ENCODE measurements around the gene SAMD4A. TPM values are rescaled to one million over a fixed set of nuclear protein-coding genes. Genes with fewer than 3 reads are reported as not detected.

Gene SAMD4A
- total and polyA plus RNA-seq, 12 donors, result 14.0 to 284 (median 191) TPM

DNA sequence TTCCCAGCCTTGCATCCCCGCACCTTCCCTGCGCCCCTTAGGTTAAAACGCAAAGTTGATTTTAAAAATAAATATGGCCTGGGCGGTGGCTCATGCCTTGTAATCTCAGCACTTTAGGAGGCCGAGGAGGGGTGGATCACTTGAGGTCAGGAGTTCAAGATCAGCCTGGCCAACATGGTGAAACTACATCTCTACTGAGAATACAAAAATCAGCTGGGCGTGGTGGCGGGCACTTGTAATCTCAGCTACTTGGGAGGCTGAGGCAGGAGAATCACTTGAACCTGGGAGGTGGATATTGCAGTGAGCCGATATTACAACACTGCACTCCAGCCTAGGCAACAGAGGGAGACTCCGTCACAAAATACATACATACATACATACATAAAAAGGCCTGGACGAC lies 239.7 kb downstream of the SAMD4A start:
- intact Hi-C loops (cut with DNase I), result loop anchor here in 4 of 10 donors (2.0 to 10.0 kb wide), 6 partner anchors 86 to 244 kb away; partner anchors contain the start of gene SAMD4A (in 2 of the 4)
- TF ChIP-seq, protein P1, sequence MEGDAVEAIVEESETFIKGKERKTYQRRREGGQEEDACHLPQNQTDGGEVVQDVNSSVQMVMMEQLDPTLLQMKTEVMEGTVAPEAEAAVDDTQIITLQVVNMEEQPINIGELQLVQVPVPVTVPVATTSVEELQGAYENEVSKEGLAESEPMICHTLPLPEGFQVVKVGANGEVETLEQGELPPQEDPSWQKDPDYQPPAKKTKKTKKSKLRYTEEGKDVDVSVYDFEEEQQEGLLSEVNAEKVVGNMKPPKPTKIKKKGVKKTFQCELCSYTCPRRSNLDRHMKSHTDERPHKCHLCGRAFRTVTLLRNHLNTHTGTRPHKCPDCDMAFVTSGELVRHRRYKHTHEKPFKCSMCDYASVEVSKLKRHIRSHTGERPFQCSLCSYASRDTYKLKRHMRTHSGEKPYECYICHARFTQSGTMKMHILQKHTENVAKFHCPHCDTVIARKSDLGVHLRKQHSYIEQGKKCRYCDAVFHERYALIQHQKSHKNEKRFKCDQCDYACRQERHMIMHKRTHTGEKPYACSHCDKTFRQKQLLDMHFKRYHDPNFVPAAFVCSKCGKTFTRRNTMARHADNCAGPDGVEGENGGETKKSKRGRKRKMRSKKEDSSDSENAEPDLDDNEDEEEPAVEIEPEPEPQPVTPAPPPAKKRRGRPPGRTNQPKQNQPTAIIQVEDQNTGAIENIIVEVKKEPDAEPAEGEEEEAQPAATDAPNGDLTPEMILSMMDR (IDR thresholded peaks at IDR 0.05), result no peak

GRCh38 chr14:54807428-54807827 lies 240.5 kb downstream of the SAMD4A start:
- Histone ChIP-seq H3K4me3 (no peak overlapping the region), H3K36me3 (no peaks in the 10 kb centered on the region), H3K27me3 (no peaks in the 10 kb centered on the region), H3K9me3 (no peaks in the 10 kb centered on the region), H3K27ac (no peak overlapping the region), H3K4me1 (peaks cover 0 to 11% (median 9%) of the 10 kb centered on the region in 9 donors)
- WGBS, 2 donors, result 76 to 79% methylated on average over 6 of the region's 6 CpGs
- intact Hi-C loops (cut with DNase I), result loop anchor here in 4 of 10 donors (2.0 to 10.0 kb wide), 6 partner anchors 85 to 245 kb away; partner anchors contain the start of gene SAMD4A (in 2 of the 4)
- DNase-seq (no peak), ATAC-seq (no peak)
- TF ChIP-seq, protein P1 (IDR thresholded peaks at IDR 0.05), result no peak

More for the DNA sequence above, 239.7 kb downstream of the SAMD4A start:
- Histone ChIP-seq H3K9me3 (no peaks in the 10 kb centered on the region), H3K4me1 (peaks cover 0 to 11% (median 9%) of the 10 kb centered on the region in 9 donors), H3K27ac (no peak overlapping the region), H3K4me3 (no peak overlapping the region), H3K27me3 (no peaks in the 10 kb centered on the region), H3K36me3 (no peaks in the 10 kb centered on the region)
- ATAC-seq, result no peak
- WGBS, 2 donors, result 89 to 91% methylated on average over 10 of the region's 10 CpGs
- DNase-seq, result no peak

DNA sequence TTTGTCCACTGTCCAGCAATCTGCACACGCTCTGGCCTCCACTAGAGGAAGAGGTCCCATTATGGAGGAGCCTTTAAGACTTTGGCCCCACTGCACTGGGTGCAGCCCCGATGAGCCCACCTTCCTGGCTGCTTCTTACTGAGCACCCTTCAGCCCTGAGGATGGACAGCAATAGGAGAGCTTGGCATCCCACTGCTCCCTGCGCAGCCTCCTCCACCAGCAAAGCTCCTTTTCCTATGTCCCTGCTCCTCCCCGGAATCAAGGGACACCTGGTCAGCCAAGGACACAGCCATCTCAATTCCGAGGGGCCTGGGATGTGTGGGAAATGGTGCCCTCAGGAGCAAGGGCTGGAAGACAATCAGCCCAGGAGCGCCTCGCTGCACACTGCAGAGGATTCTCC lies 241.0 kb downstream of the SAMD4A start:
- Histone ChIP-seq H3K4me1 (peaks cover 0 to 11% (median 9%) of the 10 kb centered on the region in 9 donors), H3K4me3 (no peak overlapping the region), H3K27me3 (no peaks in the 10 kb centered on the region), H3K9me3 (no peaks in the 10 kb centered on the region), H3K36me3 (no peaks in the 10 kb centered on the region), H3K27ac (no peak overlapping the region)
- 92 to 94% methylated on average over 7 of the region's 7 CpGs for WGBS, 2 donors
- ATAC-seq (no peak), DNase-seq (no peak)
- TF ChIP-seq, protein P1 (IDR thresholded peaks at IDR 0.05), result no peak
- intact Hi-C loops (cut with DNase I), result loop anchor here in 4 of 10 donors (2.0 to 10.0 kb wide), 6 partner anchors 84 to 246 kb away; partner anchors contain the start of gene SAMD4A (in 2 of the 4)

GRCh38 chr14:54808326-54809161 lies 241.6 kb downstream of the SAMD4A start:
- Histone ChIP-seq H3K4me1 (peaks cover 0 to 11% (median 9%) of the 10 kb centered on the region in 9 donors), H3K27ac (no peak overlapping the region), H3K27me3 (no peaks in the 10 kb centered on the region), H3K9me3 (no peaks in the 10 kb centered on the region), H3K4me3 (no peak overlapping the region), H3K36me3 (no peaks in the 10 kb centered on the region)
- no peak for DNase-seq
- TF ChIP-seq, protein P1 (IDR thresholded peaks at IDR 0.05), result no peak
- intact Hi-C loops (cut with DNase I), result loop anchor here in 4 of 10 donors (5.0 to 10.0 kb wide), 5 partner anchors 84 to 246 kb away; partner anchors contain the start of gene SAMD4A (in 2 of the 4)
- ATAC-seq, result no peak
- WGBS, 2 donors, result 68 to 74% methylated on average over 8 of the region's 8 CpGs

Measured in heart right ventricle (tissue), 16 donors.